HG03066 (cell line): Measurements from ENCODE around the gene CDC42BPB.

Source experiments
- ATAC-seq: cut with Tn5 transposase; IDR thresholded peaks from one replicate; pipeline ENCODE4 v1.9.1; 2021; ENCODE audit warnings: low read depth; ENCODE audit not compliant: unreplicated experiment

The CDC42BPB gene

DNA sequence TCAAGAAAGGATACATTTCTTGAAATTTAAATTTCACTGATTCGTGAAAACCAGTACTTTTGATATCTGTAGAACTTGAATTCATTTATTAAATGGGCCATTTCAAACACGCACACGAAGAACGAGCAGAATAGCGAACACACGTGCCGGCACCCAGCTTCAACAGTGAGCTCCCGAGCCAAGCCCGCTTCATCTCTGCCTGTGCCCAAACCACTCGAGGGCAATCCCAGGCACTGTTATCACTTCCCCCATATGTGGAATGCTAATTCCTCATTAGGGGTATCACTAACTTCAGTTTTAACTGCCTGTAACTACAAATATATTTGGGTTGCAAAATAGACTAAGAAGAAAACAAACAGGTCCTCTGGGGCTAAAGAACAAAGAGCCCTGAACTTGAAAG is 86.9 kb downstream of the CDC42BPB start:
- no peak for ATAC-seq

DNA sequence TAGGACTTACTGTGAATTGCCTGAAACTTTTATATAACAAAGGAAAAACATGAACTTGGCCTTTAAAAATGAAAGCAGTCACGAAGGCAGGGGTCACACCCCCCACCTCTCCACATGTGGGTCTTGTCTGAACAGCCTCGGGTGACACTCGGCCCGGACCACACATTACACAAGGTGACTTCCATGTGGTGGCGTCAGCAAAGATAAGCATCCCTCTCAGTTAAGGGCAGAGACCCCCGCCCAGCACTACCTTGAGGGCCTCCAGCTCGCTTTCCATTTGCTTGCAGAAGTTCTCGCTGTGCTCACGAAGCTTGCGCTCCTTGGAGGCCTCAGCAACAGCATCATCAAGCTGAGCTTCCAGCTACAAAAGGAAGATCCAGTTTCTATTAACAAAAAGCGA is 87.4 kb downstream of the CDC42BPB start:
- ATAC-seq: no peak

GRCh38 chr14:102969060-102969791 is 88.1 kb downstream of the CDC42BPB start:
- no peak for ATAC-seq

GRCh38 chr14:102968306-102968705 is 89.0 kb downstream of the CDC42BPB start:
- ATAC-seq: no peak

GRCh38 chr14:102967506-102967795 is 89.9 kb downstream of the CDC42BPB start:
- ATAC-seq: no peak

DNA sequence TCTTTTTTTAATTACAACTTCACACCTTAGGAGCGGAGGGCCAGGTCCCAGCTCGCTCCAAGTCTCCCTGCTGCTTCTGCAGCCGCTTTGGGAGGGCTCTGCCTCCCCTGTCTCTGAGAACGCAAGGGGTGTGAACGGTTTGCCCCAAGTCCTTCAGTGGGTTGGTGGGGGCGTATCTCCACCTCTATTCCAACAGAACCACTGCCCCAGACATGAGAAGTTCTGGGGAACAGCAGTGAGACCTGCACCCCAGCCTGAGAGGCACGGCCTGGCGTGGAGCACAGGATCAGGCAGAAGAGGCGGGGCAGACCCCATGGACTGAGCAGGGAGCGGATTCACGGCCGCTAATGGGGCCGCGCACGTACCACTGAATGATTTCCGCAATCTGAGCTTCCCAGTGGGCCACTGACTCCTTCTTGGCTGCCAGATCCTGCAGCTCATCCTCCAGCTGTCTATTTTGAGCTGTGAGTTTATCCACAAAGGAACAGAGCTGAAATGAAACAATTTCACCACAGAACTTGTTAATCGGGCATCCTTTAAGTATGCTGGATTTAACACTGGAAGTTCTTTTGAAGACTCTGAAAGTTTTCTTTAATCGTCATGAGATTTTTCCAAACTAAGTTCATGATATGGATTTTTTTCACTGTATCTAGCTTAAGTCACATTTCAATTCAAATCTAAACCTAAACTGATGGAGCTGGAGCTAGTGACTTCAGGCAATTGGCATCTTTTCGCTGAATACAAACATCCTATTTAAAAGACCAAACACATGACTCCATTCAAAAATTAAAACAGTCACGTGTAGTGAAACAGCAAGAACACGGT is 90.5 kb downstream of the CDC42BPB start:
- no peak for ATAC-seq

DNA sequence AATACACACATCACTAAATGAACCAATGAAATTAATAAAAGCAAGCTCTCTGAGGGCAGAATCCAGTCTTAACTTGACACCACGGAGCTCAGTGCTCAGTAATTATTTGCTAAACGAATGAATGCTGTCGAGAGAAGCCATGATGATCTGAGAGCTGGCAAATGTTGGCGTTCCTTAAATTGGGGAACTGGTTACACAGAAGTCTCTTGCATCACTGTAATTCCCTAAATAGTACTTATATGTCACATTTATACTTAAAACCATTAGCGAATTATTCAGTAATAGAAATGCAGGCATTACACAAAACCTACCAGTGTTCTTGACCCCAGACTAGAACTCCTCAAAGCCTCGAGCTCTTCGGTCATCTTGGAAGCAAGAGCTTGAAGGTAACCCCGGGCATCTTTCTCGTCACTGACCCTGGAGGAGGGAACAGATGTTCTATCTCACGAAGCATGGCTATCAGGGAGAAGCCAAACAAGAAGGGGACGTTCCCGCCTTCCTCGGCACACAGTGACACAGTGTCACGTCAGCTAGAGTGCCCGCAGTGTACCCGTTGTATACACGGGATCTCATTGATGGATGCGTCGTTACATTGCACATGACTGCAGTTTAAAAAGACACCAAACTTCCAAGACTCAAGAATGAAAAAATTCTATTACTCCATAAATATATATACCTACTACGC is 91.2 kb downstream of the CDC42BPB start:
- no peak for ATAC-seq

DNA sequence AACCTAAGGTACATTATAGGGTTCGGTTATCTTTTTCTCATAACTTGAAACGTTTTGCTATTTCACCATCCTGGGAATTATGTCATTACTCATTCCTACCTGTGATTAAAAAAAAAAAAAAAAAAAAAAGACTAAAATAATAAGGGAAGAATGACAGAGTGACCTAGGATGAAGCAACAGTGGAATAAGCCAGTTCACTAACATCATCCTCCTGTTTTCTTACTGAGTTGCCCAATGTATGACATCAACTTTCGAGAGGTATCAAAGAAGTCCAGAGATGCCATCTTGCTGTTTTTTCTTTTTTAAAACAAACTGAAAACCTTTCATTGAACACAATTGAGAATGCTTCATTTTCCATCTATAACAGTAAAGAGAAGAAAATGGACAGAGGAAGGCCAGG is 92.1 kb downstream of the CDC42BPB start:
- no peak for ATAC-seq

DNA sequence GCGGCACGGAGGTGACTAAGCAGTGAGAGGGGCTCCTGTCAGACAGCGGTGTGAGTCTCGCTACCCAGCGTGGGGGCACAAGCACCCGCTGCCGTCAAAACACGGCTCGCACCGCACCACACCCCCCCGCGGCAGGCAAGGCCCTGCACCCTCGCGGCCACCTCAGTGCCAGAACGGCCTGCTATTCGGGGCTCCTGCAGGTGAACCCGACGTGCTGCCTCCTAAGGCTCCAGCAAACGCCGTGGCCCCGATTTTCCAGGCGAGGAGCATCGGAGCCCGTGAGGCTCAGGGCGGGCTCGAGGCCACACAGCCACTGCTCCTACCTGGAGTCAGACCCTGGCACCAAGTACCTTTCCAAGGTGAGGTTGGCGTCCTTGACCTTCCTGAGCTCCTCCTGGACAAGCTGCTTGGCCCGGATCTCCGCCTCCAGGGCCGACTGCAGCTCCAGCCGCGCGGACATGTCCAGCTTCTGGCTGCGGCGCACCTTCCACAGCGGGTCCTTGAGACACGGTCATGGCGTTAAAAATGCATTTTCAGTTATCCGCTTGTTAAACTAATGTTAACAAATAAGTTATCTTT is 93.1 kb downstream of the CDC42BPB start:
- no peak for ATAC-seq

GRCh38 chr14:102962111-102962627 is 95.2 kb downstream of the CDC42BPB start:
- ATAC-seq: no peak

DNA sequence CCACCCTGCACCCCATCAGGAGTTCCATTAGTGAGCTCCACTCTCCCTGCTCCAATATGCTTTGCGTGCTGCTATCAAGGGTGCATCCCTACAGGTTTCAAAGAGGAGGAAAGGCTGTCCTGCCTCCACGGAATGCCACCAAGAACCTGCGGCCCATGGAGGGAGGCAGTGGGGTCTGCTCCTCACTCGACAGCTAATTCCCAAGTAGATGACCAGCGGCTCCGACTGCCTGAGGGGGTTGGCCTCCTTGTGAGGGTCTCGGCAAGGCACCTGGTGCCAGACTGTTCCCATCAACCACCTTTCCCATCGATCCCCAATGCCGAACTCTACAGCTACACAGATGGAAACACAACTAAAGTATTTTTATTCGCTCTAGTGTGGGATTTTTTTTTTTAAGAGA is 98.9 kb downstream of the CDC42BPB start:
- ATAC-seq: no peak

- ATAC-seq: no peak
These were observed 100.1 kb downstream of the CDC42BPB start for GRCh38 chr14:102957222-102957621.

DNA sequence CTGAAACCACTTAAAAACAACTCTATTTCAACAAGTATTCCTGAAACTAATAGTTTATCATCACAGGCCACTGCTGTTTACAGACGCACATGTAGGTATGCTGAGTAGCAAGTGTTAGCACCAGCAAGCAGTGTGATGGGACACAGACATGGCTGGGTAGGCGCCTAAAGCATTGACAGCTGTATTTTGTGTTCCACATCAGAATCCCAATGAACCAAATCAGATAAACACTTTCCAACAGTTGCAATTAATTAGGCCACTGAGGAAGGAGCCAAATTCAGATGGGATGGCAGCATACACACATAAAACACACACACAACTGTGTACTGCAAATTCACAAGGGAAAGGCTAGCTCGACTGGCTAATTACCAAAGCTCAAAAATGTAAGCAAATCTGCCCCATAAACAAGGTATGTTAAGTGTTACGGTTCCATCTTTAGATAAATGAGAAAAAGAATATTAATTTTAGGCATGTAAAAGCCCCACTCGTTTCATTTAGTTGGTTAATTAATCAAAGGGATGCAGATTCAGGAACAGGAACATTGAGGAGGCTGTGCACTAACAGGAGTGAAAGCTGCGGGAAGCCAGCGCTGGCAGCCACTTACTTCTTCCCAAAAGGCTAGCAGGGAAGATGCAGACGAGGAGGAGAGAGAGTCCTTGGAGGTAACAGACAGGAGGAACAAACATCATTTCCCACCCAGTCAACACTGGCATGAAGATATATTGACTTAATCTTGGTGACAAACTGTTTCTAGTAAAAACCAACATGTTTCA is 101.5 kb downstream of the CDC42BPB start:
- ATAC-seq: no peak

DNA sequence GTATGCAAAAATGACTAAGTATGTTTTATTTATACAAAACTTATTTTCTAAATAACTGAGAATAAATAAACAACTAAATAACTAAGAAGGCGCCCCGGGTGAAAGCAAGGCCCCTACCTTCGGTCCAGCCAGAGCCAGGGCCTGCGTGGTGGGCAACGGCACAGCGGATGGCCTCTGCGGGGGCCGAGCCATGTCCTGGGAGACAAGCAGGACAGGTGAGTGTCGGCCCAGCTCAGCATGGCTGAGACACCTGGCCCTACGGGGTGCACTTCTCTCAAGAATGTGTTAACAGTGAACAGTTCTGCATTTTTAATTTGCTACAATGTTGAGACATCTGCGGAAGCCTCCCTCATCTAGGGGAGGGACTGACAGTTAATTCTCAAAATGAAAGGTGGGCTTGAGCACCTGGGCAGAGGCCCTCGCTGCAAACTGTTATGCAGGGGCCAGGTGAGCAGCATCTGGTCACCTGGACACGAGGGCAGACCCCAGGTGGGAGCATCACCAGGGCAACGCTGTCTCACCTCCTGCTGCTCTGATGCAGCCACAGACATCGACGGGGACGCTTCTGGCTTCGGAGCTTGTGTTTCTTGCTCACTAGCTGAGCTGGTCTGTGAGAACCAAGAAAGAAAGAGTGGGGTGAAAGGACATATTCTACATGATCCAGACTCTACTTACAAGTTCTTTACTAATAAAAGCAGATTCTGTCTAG is 103.1 kb downstream of the CDC42BPB start:
- no peak for ATAC-seq

DNA sequence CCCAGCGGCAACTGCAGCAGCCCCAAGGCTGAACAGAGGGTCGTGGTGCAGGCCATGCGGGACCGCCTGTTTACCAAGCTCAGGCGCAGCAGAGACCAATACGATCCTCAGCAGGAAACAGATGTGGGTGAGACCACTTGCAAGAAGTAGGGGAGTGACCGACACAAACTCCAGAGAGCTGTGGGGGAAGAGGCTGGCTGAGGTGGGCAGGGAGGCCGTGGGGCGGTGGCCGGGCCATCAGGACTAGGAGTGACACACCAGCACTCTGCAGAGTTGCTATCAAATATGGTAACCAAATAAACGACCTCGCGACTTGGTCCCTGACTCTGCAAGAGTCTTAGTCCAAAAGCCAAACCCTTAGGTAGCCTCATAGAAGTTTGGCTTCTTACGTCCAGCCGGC is 104.2 kb downstream of the CDC42BPB start:
- ATAC-seq: no peak

DNA sequence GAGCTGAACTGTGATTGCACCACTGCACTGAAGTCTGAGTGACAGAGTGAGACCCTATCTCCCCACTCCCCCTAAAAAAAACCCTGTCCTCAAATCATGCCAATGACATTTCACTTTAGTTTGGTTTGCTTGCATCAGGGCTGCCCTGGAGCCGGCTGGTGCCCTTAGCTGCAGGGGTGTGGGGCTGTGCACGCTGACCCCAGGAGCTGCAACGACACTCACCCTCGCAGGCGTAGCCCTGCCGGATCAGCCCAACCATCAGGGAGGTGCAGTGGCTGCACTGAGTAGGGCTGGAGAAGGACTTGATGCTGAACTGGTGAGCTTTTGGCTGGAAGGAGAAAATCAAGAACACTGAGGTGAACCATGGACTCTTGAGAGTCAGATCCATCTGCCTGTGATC is 105.1 kb downstream of the CDC42BPB start:
- ATAC-seq: no peak

DNA sequence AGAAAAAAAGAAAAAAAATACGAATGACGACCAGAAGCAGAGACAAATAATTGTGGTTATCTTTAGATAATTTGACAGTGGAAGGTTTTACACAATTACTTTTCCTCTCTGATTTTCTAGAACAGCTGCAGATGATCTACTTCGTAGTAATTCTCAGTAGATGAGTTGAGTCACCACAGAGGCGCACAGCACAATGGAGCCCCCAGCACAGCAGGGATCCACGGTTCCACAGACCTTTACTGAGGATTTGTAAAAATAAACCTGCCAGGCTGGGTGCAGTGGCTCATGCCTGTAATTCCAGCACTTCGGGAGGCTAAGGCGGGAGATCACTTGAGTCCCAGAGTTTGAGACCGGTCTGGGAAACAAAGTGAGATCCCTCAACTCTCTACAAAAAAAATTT is 105.5 kb downstream of the CDC42BPB start:
- no peak for ATAC-seq

DNA sequence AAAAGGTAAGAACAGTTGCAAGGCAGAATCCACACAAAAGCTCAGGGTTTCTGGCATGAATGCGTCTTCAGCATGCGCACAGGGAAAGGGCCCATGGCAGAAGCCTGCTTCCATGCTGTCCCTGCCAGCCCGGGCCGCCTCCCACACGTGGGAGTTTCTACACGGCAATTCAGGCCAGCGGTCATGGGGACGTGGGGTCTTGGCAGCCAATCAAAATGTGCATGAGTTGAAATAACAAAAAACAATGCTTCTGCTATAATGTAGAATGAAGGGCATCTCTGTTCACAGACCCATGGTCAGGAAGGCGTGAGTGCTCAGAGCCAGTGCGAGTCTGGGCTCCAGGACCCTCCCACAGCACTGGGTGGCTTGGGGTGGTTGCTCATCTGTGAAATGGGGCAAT is 106.3 kb downstream of the CDC42BPB start:
- no peak for ATAC-seq

GRCh38 chr14:102949801-102950451 is 107.4 kb downstream of the CDC42BPB start:
- ATAC-seq: no peak
